GM12801 (cell line): ENCODE measurements around the gene FANK1.

Source experiments
- TF ChIP-seq, protein P1 (sequence below): IDR thresholded peaks from one replicate; pipeline ENCODE4 v1.5.1; 2011; ENCODE audit warnings: control low read depth; ENCODE audit not compliant: insufficient read length; ENCODE audit errors: extremely low read depth

FANK1 gene

DNA sequence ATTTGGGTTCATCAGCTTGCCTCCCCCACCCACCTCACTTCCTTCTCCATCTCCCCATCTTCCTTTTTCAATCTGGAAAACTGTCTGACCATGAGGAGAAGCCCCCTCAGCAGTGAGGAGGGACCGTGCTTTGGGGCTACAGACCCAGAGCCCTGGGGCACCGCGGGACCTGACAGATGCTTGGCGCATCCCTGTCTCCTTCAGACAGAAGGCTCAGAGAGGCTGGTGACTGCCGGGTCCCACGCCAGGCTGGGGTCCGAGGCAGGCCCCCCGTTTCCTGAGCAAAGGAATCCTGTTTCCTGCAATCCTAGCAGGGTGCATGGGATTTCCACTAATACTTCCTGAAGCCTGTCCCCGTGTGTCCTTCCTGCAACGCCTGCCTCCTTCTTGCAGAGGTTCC lies 147.0 kb downstream of the FANK1 start:
- TF ChIP-seq, protein P1, sequence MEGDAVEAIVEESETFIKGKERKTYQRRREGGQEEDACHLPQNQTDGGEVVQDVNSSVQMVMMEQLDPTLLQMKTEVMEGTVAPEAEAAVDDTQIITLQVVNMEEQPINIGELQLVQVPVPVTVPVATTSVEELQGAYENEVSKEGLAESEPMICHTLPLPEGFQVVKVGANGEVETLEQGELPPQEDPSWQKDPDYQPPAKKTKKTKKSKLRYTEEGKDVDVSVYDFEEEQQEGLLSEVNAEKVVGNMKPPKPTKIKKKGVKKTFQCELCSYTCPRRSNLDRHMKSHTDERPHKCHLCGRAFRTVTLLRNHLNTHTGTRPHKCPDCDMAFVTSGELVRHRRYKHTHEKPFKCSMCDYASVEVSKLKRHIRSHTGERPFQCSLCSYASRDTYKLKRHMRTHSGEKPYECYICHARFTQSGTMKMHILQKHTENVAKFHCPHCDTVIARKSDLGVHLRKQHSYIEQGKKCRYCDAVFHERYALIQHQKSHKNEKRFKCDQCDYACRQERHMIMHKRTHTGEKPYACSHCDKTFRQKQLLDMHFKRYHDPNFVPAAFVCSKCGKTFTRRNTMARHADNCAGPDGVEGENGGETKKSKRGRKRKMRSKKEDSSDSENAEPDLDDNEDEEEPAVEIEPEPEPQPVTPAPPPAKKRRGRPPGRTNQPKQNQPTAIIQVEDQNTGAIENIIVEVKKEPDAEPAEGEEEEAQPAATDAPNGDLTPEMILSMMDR = no peak

DNA sequence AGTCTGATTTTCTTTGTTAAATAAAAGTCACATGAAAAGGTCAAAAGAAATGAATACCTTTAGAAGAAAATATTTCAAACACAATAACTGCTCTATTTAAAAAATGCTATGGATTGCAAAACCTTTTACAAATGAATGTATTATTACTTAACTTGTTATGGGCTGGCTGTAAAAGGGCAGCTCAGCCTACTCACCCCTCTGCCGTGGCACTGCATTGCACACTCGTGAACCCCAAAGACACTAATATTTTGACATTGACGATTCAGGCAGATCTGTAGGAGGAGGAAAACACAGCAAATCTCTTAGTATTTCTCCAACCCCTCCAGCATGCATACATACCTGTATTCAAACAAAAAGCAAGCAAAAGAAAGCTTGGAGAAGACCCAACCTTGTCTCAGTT lies 149.5 kb downstream of the FANK1 start:
- TF ChIP-seq, protein P1 = no peak

DNA sequence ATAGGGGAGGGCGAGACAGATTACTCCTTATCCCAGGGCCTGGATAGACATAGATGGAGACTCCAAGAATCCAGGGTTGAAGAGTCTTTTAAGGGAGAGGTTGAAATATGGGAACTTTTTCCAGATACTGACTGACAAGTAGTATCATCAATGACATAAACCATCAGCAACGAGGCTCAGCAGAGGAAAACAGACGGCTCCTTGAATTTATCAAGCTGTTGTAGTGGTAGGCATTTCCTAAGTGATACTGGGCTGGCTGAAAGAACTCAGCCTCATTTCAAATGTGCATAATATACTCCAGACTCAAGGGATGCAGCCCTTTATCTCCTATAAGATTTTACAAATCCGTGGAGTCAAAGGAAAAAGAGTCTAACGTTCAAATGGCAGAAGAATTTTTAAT lies 150.5 kb downstream of the FANK1 start:
- TF ChIP-seq, protein P1 = no peak

DNA sequence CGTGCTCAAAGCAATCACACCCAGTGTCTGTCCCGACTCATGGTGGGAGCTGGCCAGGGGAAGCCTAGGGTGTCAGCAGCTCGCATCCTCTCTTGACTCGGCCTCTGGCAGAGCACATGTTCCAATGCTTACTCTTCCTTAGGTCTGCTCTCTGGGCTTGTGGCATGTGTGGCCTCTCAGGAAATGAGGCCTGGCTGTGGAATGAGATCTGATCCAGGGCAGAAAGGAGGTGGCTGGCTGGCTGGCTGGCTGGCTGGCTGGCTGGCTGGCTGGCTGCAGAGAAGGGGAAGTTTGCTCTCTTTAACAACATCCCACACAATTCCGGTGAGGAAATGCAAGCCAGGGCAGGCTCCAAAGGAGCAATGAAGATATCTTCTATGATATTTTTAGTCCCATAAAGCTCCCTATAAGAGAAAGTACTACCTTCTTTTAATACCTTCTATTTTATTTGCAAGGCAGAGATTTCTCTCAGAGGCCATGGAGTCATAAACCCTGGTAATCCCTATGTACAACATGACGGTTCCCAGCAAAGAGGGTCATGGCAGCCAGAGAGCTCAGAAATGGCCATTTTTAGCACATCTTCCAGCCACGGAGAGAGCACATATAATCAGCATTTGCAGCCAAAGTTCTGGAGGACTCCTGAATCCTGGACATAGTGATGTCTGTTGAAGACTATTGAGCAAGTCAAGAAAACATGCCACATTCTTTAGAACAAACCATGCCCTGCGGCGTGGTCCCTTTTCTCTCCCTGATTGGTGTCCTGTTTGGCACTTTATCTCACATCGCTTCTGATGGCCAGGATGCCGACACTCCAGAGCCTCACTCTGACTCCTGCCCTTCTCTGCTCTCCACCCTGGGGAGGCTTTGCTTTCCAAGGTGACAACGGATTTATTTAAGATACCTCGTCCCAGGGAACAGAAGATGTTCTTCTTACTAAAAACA lies 153.7 kb downstream of the FANK1 start:
- TF ChIP-seq, protein P1 = no peak

DNA sequence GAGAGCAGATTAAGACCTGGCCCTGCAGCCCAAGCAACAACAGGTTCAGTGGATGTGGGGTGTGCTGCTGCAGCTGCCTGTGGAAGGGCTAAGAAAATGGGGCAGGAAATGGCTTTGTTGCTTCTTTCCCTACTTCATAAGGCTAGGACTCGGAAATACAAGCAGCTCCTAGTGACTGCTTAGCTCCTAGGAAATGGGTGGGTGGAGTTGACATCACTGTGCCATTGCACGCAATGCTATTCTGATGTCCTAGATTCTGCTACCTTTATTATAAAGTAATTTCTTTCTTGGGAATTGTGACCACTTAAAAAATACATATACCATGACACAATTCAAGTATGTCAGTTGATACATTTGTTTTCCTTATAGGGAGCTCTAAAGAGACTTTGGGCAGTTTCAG lies 155.8 kb downstream of the FANK1 start:
- TF ChIP-seq, protein P1 = no peak

DNA sequence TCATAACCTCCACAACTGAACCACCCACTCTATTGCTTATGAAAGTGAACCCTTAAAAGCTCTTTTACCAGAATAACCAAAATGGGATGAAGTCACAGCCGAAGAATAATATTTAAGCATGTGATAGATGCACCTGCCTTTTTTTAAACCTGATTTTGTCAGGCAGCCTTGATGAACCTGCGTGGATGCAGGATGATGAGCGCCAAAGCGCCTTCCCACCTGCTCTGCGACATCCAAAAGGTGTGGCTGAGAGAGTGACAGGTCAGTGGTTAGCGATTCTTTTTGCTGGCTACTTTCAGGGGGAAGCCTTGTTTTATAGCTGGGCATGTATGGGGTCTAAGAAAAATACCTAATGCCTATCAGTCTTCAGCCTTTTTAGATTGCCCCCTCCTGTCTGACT lies 157.8 kb downstream of the FANK1 start:
- TF ChIP-seq, protein P1 = no peak

DNA sequence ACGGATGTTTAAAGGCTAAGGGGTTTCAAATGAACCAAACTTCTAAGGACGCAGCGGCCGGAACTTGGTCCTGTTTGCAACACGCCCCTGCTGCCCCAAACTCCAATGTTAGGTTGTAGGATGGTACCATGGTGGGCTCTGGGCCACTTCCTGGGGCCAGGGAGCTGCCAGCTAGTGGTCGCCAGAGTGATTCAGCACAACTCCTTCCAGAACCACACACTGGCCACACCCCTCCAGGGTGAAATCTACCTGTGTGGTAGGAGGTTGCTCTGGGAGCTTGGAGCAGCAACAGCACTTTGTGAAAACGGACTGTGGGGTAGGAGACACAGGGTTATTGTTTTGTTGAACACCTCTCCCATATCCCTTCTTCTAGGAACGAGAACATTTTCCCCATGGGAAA lies 161.1 kb downstream of the FANK1 start:
- TF ChIP-seq, protein P1 = no peak
